GM23338 (cell line): ENCODE measurements around the gene MCTP1. TPM values are rescaled to one million over a fixed set of nuclear protein-coding genes. Genes with fewer than 3 reads are reported as not detected.

Experiments used
- ATAC-seq: fragments of 200-7000 bp; cut with Tn5 transposase; 3 replicates; pipeline ENCODE4 v1.9.1; 2020
- DNase-seq: peaks from one replicate; pipeline ENCODE4 v3.0.0-alpha.2; 2015; ENCODE audit warnings: low spot score
- H2AFZ ChIP-seq: fragments of 200-600 bp; sonication (generic); 2 replicates; pipeline ENCODE4 v1.8.0; 2016; ENCODE audit warnings: antibody characterized with exemption, mild to moderate bottlenecking, moderate library complexity
- H3F3A ChIP-seq: fragments of 200-600 bp; sonication (generic); replicated peaks from 2 replicates; pipeline ENCODE4 v1.8.0; 2017; ENCODE audit warnings: antibody characterized with exemption, mixed run types, low read depth
- H3K27ac ChIP-seq: fragments of 200-600 bp; sonication (generic); 2 replicates; pipeline ENCODE4 v1.6.1; 2016; ENCODE audit warnings: low read depth
- H3K27me3 ChIP-seq: fragments of 200-600 bp; sonication (generic); 2 replicates; pipeline ENCODE4 v1.8.0; 2016; ENCODE audit warnings: mild to moderate bottlenecking, mixed run types, moderate library complexity; ENCODE audit not compliant: insufficient read depth
- H3K36me3 ChIP-seq: fragments of 200-600 bp; sonication (generic); 2 replicates; pipeline ENCODE4 v1.8.0; 2016; ENCODE audit warnings: mild to moderate bottlenecking; ENCODE audit not compliant: insufficient read depth
- H3K4me1 ChIP-seq: fragments of 200-600 bp; sonication (generic); 2 replicates; pipeline ENCODE4 v1.8.0; 2016; ENCODE audit warnings: mild to moderate bottlenecking, moderate library complexity; ENCODE audit not compliant: insufficient read depth
- H3K4me2 ChIP-seq: fragments of 200-600 bp; sonication (generic); 2 replicates; pipeline ENCODE4 v1.7.1; 2017; ENCODE audit warnings: mixed run types
- H3K4me3 ChIP-seq: fragments of 200-600 bp; sonication (generic); 2 replicates; pipeline ENCODE4 v1.6.1; 2016; ENCODE audit warnings: mixed run types
- H3K79me2 ChIP-seq: fragments of 200-600 bp; sonication (generic); replicated peaks from 2 replicates; pipeline ENCODE4 v1.8.0; 2017; ENCODE audit warnings: mild to moderate bottlenecking; ENCODE audit not compliant: insufficient read depth
- H3K9me2 ChIP-seq: fragments of 200-600 bp; sonication (generic); 2 replicates; pipeline ENCODE4 v1.8.0; 2017; ENCODE audit not compliant: insufficient read depth
- H4K20me1 ChIP-seq: fragments of 200-600 bp; sonication (generic); replicated peaks from 2 replicates; pipeline ENCODE4 v1.8.0; 2017; ENCODE audit warnings: mild to moderate bottlenecking; ENCODE audit not compliant: insufficient read depth
- H3K27ac Mint-ChIP-seq: 2 replicates; pipeline ENCODE4 v1.8.0; 2020; ENCODE audit warnings: inconsistent platforms, mild to moderate bottlenecking, moderate library complexity, mixed read lengths
- H3K27me3 Mint-ChIP-seq: 3 replicates; pipeline ENCODE4 v1.8.0; 2022; ENCODE audit warnings: low read depth, mild to moderate bottlenecking, moderate library complexity, mixed read lengths, inconsistent platforms; ENCODE audit not compliant: insufficient read depth, poor library complexity
- H3K36me3 Mint-ChIP-seq: 3 replicates; pipeline ENCODE4 v1.8.0; 2021; ENCODE audit warnings: low read depth, mild to moderate bottlenecking, inconsistent platforms, moderate library complexity, mixed read lengths
- H3K4me1 Mint-ChIP-seq: 3 replicates; pipeline ENCODE4 v1.8.0; 2020; ENCODE audit warnings: mild to moderate bottlenecking, inconsistent platforms, mixed read lengths
- H3K4me3 Mint-ChIP-seq: 3 replicates; pipeline ENCODE4 v1.8.0; 2021; ENCODE audit warnings: moderate library complexity, mild to moderate bottlenecking, inconsistent platforms, mixed read lengths
- H3K9me3 Mint-ChIP-seq: 3 replicates; pipeline ENCODE4 v1.8.0; 2020; ENCODE audit warnings: moderate library complexity, mild to moderate bottlenecking, inconsistent platforms, mixed read lengths
- CREB1 ChIP-seq: fragments of 250-450 bp; sonication (Bioruptor Pico); IDR thresholded peaks from 2 replicates; pipeline ENCODE4 v1.5.0; 2020; ENCODE audit warnings: low read depth, mild to moderate bottlenecking, moderate library complexity
- EZH2 ChIP-seq: fragments of 200-600 bp; sonication (generic); IDR thresholded peaks from one replicate; pipeline ENCODE4 v1.8.0; 2017; ENCODE audit warnings: antibody characterized with exemption, mild to moderate bottlenecking, low read depth; ENCODE audit not compliant: unreplicated experiment
- JUNB ChIP-seq: IDR thresholded peaks from one replicate; pipeline ENCODE4 v1.6.1; 2016; ENCODE audit warnings: antibody characterized with exemption; ENCODE audit not compliant: unreplicated experiment
- NANOG ChIP-seq: IDR thresholded peaks from 2 replicates; pipeline ENCODE4 v1.6.1; 2016; ENCODE audit warnings: antibody characterized with exemption, borderline replicate concordance
- POLR2AphosphoS5 ChIP-seq: IDR thresholded peaks from 2 replicates; pipeline ENCODE4 v1.6.1; 2016; ENCODE audit warnings: antibody characterized with exemption, low read depth
- REST ChIP-seq: IDR thresholded peaks from one replicate; pipeline ENCODE4 v1.6.1; 2018; ENCODE audit warnings: antibody characterized with exemption; ENCODE audit not compliant: unreplicated experiment
- STAT1 ChIP-seq: IDR thresholded peaks from one replicate; pipeline ENCODE4 v1.6.1; 2016; ENCODE audit warnings: antibody characterized with exemption; ENCODE audit not compliant: unreplicated experiment
- ZNF114 ChIP-seq: fragments of 250-450 bp; sonication (Bioruptor Pico); IDR thresholded peaks from 2 replicates; pipeline ENCODE4 v1.5.0; 2020; ENCODE audit warnings: mild to moderate bottlenecking, moderate library complexity
- ZNF331 ChIP-seq: fragments of 250-450 bp; sonication (Bioruptor Pico); IDR thresholded peaks from 2 replicates; pipeline ENCODE4 v1.5.0; 2020; ENCODE audit warnings: low read depth, mild to moderate bottlenecking, moderate library complexity
- polyA plus RNA-seq: library from polyadenylated mRNA; unstranded; fragments of >200 nt; fragmentation: Nextera tagmentation; extraction: Ambion mirVana; gene quantifications from 2 replicates; pipeline ENCODE4 v1.2.1, GENCODE V29; 2016
- total RNA-seq: library from RNA; depleted of rRNA; stranded (reverse); fragments of >200 nt; shearing (Covaris generic); gene quantifications from 2 replicates; pipeline ENCODE4 v1.2.3, GENCODE V29; 2014
- TF ChIP-seq, protein P1 (sequence below): IDR thresholded peaks from 2 replicates; pipeline ENCODE4 v1.6.1; 2016; ENCODE audit warnings: antibody characterized with exemption
- TF ChIP-seq, protein P2 (sequence below), 2 experiments: fragments of 200-600 bp in 1 of 2; sonication (generic) in 1 of 2; conservative IDR thresholded peaks; 2 replicates each; pipeline versions ENCODE4 v1.5.1 to v1.6.1; 2016 to 2017; ENCODE audit warnings: antibody characterized with exemption in 2 of 2, low read depth in 2 of 2, mild to moderate bottlenecking in 2 of 2, moderate library complexity in 1 of 2

MCTP1 gene
- total and polyA plus RNA-seq, 2 experiments from 2014 or later: 3.7 to 4.2 TPM

DNA sequence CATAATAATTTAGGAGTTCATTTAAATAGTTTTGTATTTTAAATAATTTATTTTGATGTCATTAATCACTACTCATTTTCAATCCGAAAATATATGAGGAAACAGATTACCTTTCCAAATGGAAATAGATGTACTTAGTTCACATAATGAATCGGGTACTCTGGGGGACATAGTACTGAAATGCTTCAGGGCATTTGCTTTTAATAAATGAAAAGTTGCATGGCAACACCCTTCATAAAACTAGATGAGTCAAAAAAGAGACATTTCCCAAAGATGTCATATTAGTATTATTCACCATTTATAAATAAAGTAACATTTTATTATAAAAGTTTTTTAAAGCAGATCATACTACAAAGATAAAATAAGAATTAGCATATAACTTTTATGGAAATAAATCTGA lies 177.8 kb downstream of the MCTP1 start:
- TF ChIP-seq STAT1 (no peak), JUNB (no peak), NANOG (no peak), EZH2 (no peak), POLR2AphosphoS5 (no peak), REST (no peak)
- Histone ChIP-seq H3K4me2 (no peak overlapping the region), H3F3A (no peaks in the 10 kb centered on the region), H2AFZ (no peak overlapping the region), H3K4me3 (no peak overlapping the region), H3K9me2 (no peaks in the 10 kb centered on the region), H3K27me3 (no peaks in the 10 kb centered on the region), H3K4me1 (no peaks in the 10 kb centered on the region), H4K20me1 (no peaks in the 10 kb centered on the region), H3K27ac (no peak overlapping the region), H3K36me3 (no peaks in the 10 kb centered on the region), H3K79me2 (no peaks in the 10 kb centered on the region)
- Mint-ChIP-seq H3K36me3 (no peaks in the 10 kb centered on the region), H3K27ac (no peak overlapping the region), H3K4me1 (no peaks in the 10 kb centered on the region; the same call in 2 of the 3 replicates), H3K9me3 (no peaks in the 10 kb centered on the region), H3K27me3 (peaks cover 2% of the 10 kb centered on the region), H3K4me3 (no peak overlapping the region)
- ATAC-seq: no peak
- DNase-seq: no peak

DNA sequence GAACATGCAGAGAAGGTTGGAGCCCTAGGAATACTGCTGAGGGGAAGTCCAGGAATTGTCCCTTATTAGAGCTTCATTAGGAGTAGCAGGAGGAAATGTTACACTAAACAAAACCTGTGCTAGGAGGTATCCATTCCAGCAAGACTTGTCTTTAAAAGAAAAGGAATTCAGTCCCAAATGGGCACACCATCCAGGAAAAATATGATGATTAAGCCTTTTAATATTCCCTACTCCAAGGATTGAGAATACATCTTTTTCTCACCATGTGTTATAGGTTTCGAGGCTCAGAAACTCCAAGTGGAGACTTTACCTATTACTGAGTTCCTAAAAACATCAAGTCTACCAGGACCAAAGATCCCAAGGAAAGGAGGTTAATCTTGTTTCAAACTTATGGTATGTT lies 179.3 kb downstream of the MCTP1 start:
- no peaks in the 10 kb centered on the region for H3K36me3 Mint-ChIP-seq
- Histone ChIP-seq H3K4me3 (no peak overlapping the region), H4K20me1 (no peaks in the 10 kb centered on the region), H3K4me2 (no peak overlapping the region), H3K27me3 (no peaks in the 10 kb centered on the region), H3K27ac (no peak overlapping the region), H3K9me2 (no peaks in the 10 kb centered on the region), H3K79me2 (no peaks in the 10 kb centered on the region), H3K36me3 (no peaks in the 10 kb centered on the region), H2AFZ (no peak overlapping the region), H3F3A (no peaks in the 10 kb centered on the region), H3K4me1 (no peaks in the 10 kb centered on the region)
- no peak overlapping the region for H3K4me3 Mint-ChIP-seq
- H3K27ac Mint-ChIP-seq: no peak overlapping the region
- ATAC-seq (no peak), DNase-seq (no peak)
- peaks cover 2% of the 10 kb centered on the region for H3K27me3 Mint-ChIP-seq
- H3K9me3 Mint-ChIP-seq: no peaks in the 10 kb centered on the region
- H3K4me1 Mint-ChIP-seq: no peaks in the 10 kb centered on the region; the same call in 2 of the 3 replicates
- TF ChIP-seq POLR2AphosphoS5 (no peak), NANOG (no peak), STAT1 (no peak), ZNF331 (CRISPR knock-in tag) (no peak), JUNB (no peak), ZNF114 (CRISPR knock-in tag) (no peak), REST (no peak), CREB1 (CRISPR knock-in tag) (no peak), EZH2 (no peak)
- TF ChIP-seq, protein P1, sequence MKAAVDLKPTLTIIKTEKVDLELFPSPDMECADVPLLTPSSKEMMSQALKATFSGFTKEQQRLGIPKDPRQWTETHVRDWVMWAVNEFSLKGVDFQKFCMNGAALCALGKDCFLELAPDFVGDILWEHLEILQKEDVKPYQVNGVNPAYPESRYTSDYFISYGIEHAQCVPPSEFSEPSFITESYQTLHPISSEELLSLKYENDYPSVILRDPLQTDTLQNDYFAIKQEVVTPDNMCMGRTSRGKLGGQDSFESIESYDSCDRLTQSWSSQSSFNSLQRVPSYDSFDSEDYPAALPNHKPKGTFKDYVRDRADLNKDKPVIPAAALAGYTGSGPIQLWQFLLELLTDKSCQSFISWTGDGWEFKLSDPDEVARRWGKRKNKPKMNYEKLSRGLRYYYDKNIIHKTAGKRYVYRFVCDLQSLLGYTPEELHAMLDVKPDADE: no peak
- TF ChIP-seq, protein P2, sequence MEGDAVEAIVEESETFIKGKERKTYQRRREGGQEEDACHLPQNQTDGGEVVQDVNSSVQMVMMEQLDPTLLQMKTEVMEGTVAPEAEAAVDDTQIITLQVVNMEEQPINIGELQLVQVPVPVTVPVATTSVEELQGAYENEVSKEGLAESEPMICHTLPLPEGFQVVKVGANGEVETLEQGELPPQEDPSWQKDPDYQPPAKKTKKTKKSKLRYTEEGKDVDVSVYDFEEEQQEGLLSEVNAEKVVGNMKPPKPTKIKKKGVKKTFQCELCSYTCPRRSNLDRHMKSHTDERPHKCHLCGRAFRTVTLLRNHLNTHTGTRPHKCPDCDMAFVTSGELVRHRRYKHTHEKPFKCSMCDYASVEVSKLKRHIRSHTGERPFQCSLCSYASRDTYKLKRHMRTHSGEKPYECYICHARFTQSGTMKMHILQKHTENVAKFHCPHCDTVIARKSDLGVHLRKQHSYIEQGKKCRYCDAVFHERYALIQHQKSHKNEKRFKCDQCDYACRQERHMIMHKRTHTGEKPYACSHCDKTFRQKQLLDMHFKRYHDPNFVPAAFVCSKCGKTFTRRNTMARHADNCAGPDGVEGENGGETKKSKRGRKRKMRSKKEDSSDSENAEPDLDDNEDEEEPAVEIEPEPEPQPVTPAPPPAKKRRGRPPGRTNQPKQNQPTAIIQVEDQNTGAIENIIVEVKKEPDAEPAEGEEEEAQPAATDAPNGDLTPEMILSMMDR (conservative IDR thresholded peaks at IDR 0.05; ENCODE audit: low read depth in 2 of 2): no peak
